Effector memory CD8-positive, alpha-beta T cell (primary cell): ENCODE measurements around the gene CCDC167.
A peak's percentile ranks its signal among the peaks of the same experiment; 100 is the strongest.

Experiments
- ATAC-seq: fragments of 150-1000 bp; cut with Tn5 transposase; replicated peaks from 2 replicates; pipeline ENCODE4 v1.10.0; 2021; ENCODE audit warnings: mild to moderate bottlenecking, moderate library complexity
- DNase-seq, 3 experiments: peaks; one replicate each; pipeline ENCODE4 v3.0.0; 2021
- H3K27ac Mint-ChIP-seq, 2 donors: one replicate each; pipeline ENCODE4 v1.8.0; 2022; ENCODE audit warnings: mild to moderate bottlenecking in 2 of 2, mixed read lengths in 2 of 2, moderate library complexity in 2 of 2
- H3K27me3 Mint-ChIP-seq, 2 donors: one replicate each; pipeline ENCODE4 v1.8.0; 2022; ENCODE audit warnings: mixed read lengths in 2 of 2
- H3K36me3 Mint-ChIP-seq: one replicate; pipeline ENCODE4 v1.8.0; 2022; ENCODE audit warnings: mild to moderate bottlenecking, moderate library complexity, mixed read lengths; ENCODE audit not compliant: insufficient read depth
- H3K4me1 Mint-ChIP-seq, 2 donors: one replicate each; pipeline ENCODE4 v1.8.0; 2022; ENCODE audit warnings: low read depth in 2 of 2, mixed read lengths in 2 of 2
- H3K4me3 Mint-ChIP-seq, 2 donors: one replicate each; pipeline ENCODE4 v1.8.0; 2022; ENCODE audit warnings: mild to moderate bottlenecking in 2 of 2, mixed read lengths in 2 of 2, moderate library complexity in 2 of 2
- H3K9me3 Mint-ChIP-seq, 2 donors: one replicate each; pipeline ENCODE4 v1.8.0; 2022; ENCODE audit warnings: mixed read lengths in 2 of 2

CCDC167 gene

GRCh38 chr6:37487591-37488380 lies 11.9 kb downstream of the CCDC167 start:
- H3K4me3 Mint-ChIP-seq: no peak overlapping the region
- peaks cover 41% of the 10 kb centered on the region for H3K36me3 Mint-ChIP-seq
- no peaks in the 10 kb centered on the region for H3K27me3 Mint-ChIP-seq
- H3K9me3 Mint-ChIP-seq: no peaks in the 10 kb centered on the region
- peaks cover 54 to 61% of the 10 kb centered on the region in 2 donors for H3K4me1 Mint-ChIP-seq
- no peak for DNase-seq
- no peak for ATAC-seq
- peak overlapping the region; percentile 97 to 100 for H3K27ac Mint-ChIP-seq

GRCh38 chr6:37486121-37486839 lies 13.4 kb downstream of the CCDC167 start:
- H3K4me1 Mint-ChIP-seq: peaks cover 42 to 53% of the 10 kb centered on the region in 2 donors

GRCh38 chr6:37485291-37485702 lies 14.4 kb downstream of the CCDC167 start:
- Mint-ChIP-seq H3K4me3 (no peak overlapping the region), H3K27ac (peak overlapping the region; percentile 44 to 97), H3K4me1 (peaks cover 33 to 43% of the 10 kb centered on the region in 2 donors), H3K36me3 (peaks cover 39% of the 10 kb centered on the region), H3K27me3 (no peaks in the 10 kb centered on the region), H3K9me3 (no peaks in the 10 kb centered on the region)
- DNase-seq (no peak), ATAC-seq (no peak)

More at GRCh38 chr6:37486121-37486839, 13.4 kb downstream of the CCDC167 start:
- Mint-ChIP-seq H3K27ac (peak overlapping the region; percentile 44 to 97), H3K9me3 (no peaks in the 10 kb centered on the region), H3K36me3 (peaks cover 34% of the 10 kb centered on the region), H3K27me3 (no peaks in the 10 kb centered on the region), H3K4me3 (no peak overlapping the region)
- DNase-seq (no peak), ATAC-seq (no peak)

- no peaks in the 10 kb centered on the region for H3K27me3 Mint-ChIP-seq
- H3K27ac Mint-ChIP-seq: peak overlapping the region; percentile 65 to 97
- peaks cover 28 to 38% of the 10 kb centered on the region in 2 donors for H3K4me1 Mint-ChIP-seq
Observed at GRCh38 chr6:37484786-37485170, 14.9 kb downstream of the CCDC167 start.

GRCh38 chr6:37483917-37484785 lies 15.5 kb downstream of the CCDC167 start:
- DNase-seq: peak; percentile 74 to 83 (median 77)
- Mint-ChIP-seq H3K4me1 (peaks cover 22 to 32% of the 10 kb centered on the region in 2 donors), H3K27me3 (no peaks in the 10 kb centered on the region), H3K27ac (peak overlapping the region; percentile 82 to 97), H3K4me3 (no peak overlapping the region), H3K36me3 (peaks cover 32% of the 10 kb centered on the region), H3K9me3 (no peaks in the 10 kb centered on the region)
- ATAC-seq: peak; percentile 82

More at GRCh38 chr6:37484786-37485170, 14.9 kb downstream of the CCDC167 start:
- ATAC-seq: no peak
- Mint-ChIP-seq H3K9me3 (no peaks in the 10 kb centered on the region), H3K36me3 (peaks cover 38% of the 10 kb centered on the region), H3K4me3 (no peak overlapping the region)
- DNase-seq: no peak

- Mint-ChIP-seq H3K36me3 (peaks cover 30% of the 10 kb centered on the region), H3K9me3 (no peaks in the 10 kb centered on the region), H3K4me3 (no peak overlapping the region), H3K27me3 (no peaks in the 10 kb centered on the region), H3K27ac (peak overlapping the region; percentile 82 to 85), H3K4me1 (peaks cover 14 to 24% of the 10 kb centered on the region in 2 donors)
- ATAC-seq (peak; percentile 19), DNase-seq (no peak)
Observed at GRCh38 chr6:37483252-37483901, 16.3 kb downstream of the CCDC167 start.

GRCh38 chr6:37482606-37483251 lies 17.0 kb downstream of the CCDC167 start:
- Mint-ChIP-seq H3K27me3 (no peaks in the 10 kb centered on the region), H3K4me1 (peaks cover 8 to 18% of the 10 kb centered on the region in 2 donors), H3K36me3 (peaks cover 29% of the 10 kb centered on the region), H3K9me3 (no peaks in the 10 kb centered on the region), H3K4me3 (no peak overlapping the region), H3K27ac (peak overlapping the region in 1 of 2 donors; percentile 85)
- ATAC-seq: no peak
- no peak for DNase-seq

- H3K27ac Mint-ChIP-seq: peak overlapping the region; percentile 61 to 85
Observed at GRCh38 chr6:37481711-37482605, 17.7 kb downstream of the CCDC167 start.

GRCh38 chr6:37480951-37481534 lies 18.6 kb downstream of the CCDC167 start:
- Mint-ChIP-seq H3K27ac (peak overlapping the region; percentile 44 to 85), H3K36me3 (peaks cover 36% of the 10 kb centered on the region)
- no peak for ATAC-seq

More at GRCh38 chr6:37481711-37482605, 17.7 kb downstream of the CCDC167 start:
- peaks cover 8 to 18% of the 10 kb centered on the region in 2 donors for H3K4me1 Mint-ChIP-seq
- no peak overlapping the region for H3K4me3 Mint-ChIP-seq
- H3K9me3 Mint-ChIP-seq: no peaks in the 10 kb centered on the region
- H3K36me3 Mint-ChIP-seq: peaks cover 33% of the 10 kb centered on the region
- no peak for ATAC-seq
- no peak for DNase-seq
- H3K27me3 Mint-ChIP-seq: no peaks in the 10 kb centered on the region

GRCh38 chr6:37480118-37480736 lies 19.5 kb downstream of the CCDC167 start:
- Mint-ChIP-seq H3K4me3 (no peak overlapping the region), H3K36me3 (peaks cover 41% of the 10 kb centered on the region), H3K27me3 (no peaks in the 10 kb centered on the region), H3K4me1 (peaks cover 4 to 8% of the 10 kb centered on the region in 2 donors), H3K27ac (peak overlapping the region in 1 of 2 donors; percentile 44), H3K9me3 (no peaks in the 10 kb centered on the region)
- ATAC-seq (no peak), DNase-seq (no peak)

More at GRCh38 chr6:37480951-37481534, 18.6 kb downstream of the CCDC167 start:
- Mint-ChIP-seq H3K9me3 (no peaks in the 10 kb centered on the region), H3K4me3 (no peak overlapping the region), H3K4me1 (peaks cover 4 to 12% of the 10 kb centered on the region in 2 donors), H3K27me3 (no peaks in the 10 kb centered on the region)
- no peak for DNase-seq

GRCh38 chr6:37479266-37479854 lies 20.3 kb downstream of the CCDC167 start:
- H3K4me3 Mint-ChIP-seq: no peak overlapping the region
- ATAC-seq: no peak
- H3K27ac Mint-ChIP-seq: peak overlapping the region in 1 of 2 donors; percentile 49
- peaks cover 41% of the 10 kb centered on the region for H3K36me3 Mint-ChIP-seq
- no peak for DNase-seq
- H3K27me3 Mint-ChIP-seq: no peaks in the 10 kb centered on the region
- H3K4me1 Mint-ChIP-seq: peaks cover 4 to 8% of the 10 kb centered on the region in 2 donors
- no peaks in the 10 kb centered on the region for H3K9me3 Mint-ChIP-seq
